Effector memory CD4-positive, alpha-beta T cell (primary cell): Measurements from ENCODE around the gene RFX3.

Source experiments
- DNase-seq, 3 donors: peaks; one replicate each; pipeline ENCODE4 v3.0.0-alpha.2; 2020
- H3K27ac ChIP-seq: 2 replicates; pipeline ENCODE4 v1.7.0; 2013; ENCODE audit warnings: mild to moderate bottlenecking, low read length, moderate library complexity; ENCODE audit not compliant: insufficient read depth, poor library complexity, severe bottlenecking
- H3K27me3 ChIP-seq: replicated peaks from 2 replicates; pipeline ENCODE4 v1.7.0; 2013; ENCODE audit warnings: mild to moderate bottlenecking, low read length; ENCODE audit not compliant: insufficient read depth, control insufficient read depth, poor library complexity, severe bottlenecking
- H3K36me3 ChIP-seq: 2 replicates; pipeline ENCODE4 v1.7.0; 2013; ENCODE audit warnings: mild to moderate bottlenecking, low read length, moderate library complexity; ENCODE audit not compliant: control insufficient read depth, insufficient read depth
- H3K4me1 ChIP-seq: 2 replicates; pipeline ENCODE4 v1.7.0; 2013; ENCODE audit warnings: low read length, mild to moderate bottlenecking; ENCODE audit not compliant: control insufficient read depth, insufficient read depth, poor library complexity, severe bottlenecking
- H3K4me3 ChIP-seq: 2 replicates; pipeline ENCODE4 v1.7.0; 2013; ENCODE audit warnings: low read length, low read depth, mild to moderate bottlenecking; ENCODE audit not compliant: insufficient read depth, poor library complexity, severe bottlenecking
- H3K9me3 ChIP-seq: 2 replicates; pipeline ENCODE4 v1.7.0; 2013; ENCODE audit warnings: mild to moderate bottlenecking, low read length, moderate library complexity; ENCODE audit not compliant: control insufficient read depth

The RFX3 gene

GRCh38 chr9:3281399-3281798 is 244.4 kb downstream of the RFX3 start:
- Histone ChIP-seq H3K27ac (no peak overlapping the region), H3K4me1 (no peaks in the 10 kb centered on the region), H3K9me3 (no peaks in the 10 kb centered on the region), H3K36me3 (no peaks in the 10 kb centered on the region), H3K27me3 (no peaks in the 10 kb centered on the region), H3K4me3 (no peak overlapping the region)
- no peak for DNase-seq

GRCh38 chr9:3277200-3277599 is 248.6 kb downstream of the RFX3 start:
- no peaks in the 10 kb centered on the region for H3K4me1 ChIP-seq
- no peak for DNase-seq
- no peaks in the 10 kb centered on the region for H3K36me3 ChIP-seq
- no peaks in the 10 kb centered on the region for H3K27me3 ChIP-seq
- no peak overlapping the region for H3K27ac ChIP-seq
- H3K4me3 ChIP-seq: no peak overlapping the region
- H3K9me3 ChIP-seq: no peaks in the 10 kb centered on the region

- no peak for DNase-seq
- Histone ChIP-seq H3K4me1 (no peaks in the 10 kb centered on the region), H3K27me3 (no peaks in the 10 kb centered on the region), H3K36me3 (peaks cover 11% of the 10 kb centered on the region), H3K9me3 (no peaks in the 10 kb centered on the region), H3K4me3 (no peak overlapping the region), H3K27ac (no peak overlapping the region)
Observed at GRCh38 chr9:3271581-3271980, 254.2 kb downstream of the RFX3 start.

- Histone ChIP-seq H3K4me1 (no peaks in the 10 kb centered on the region), H3K4me3 (no peak overlapping the region), H3K9me3 (no peaks in the 10 kb centered on the region), H3K27me3 (no peaks in the 10 kb centered on the region), H3K27ac (no peak overlapping the region), H3K36me3 (peaks cover 11% of the 10 kb centered on the region)
- no peak for DNase-seq
Observed at GRCh38 chr9:3271157-3271556, 254.6 kb downstream of the RFX3 start.

GRCh38 chr9:3268223-3268622 is 257.6 kb downstream of the RFX3 start:
- Histone ChIP-seq H3K9me3 (no peaks in the 10 kb centered on the region), H3K27ac (no peak overlapping the region), H3K4me1 (no peaks in the 10 kb centered on the region), H3K4me3 (no peak overlapping the region), H3K36me3 (peaks cover 16% of the 10 kb centered on the region), H3K27me3 (no peaks in the 10 kb centered on the region)
- no peak for DNase-seq

- DNase-seq: no peak
- H3K36me3 ChIP-seq: peaks cover 14% of the 10 kb centered on the region
Observed at GRCh38 chr9:3263698-3264097, 262.1 kb downstream of the RFX3 start.

GRCh38 chr9:3262826-3263529 is 262.8 kb downstream of the RFX3 start:
- peaks cover 14% of the 10 kb centered on the region for H3K36me3 ChIP-seq
- H3K9me3 ChIP-seq: no peaks in the 10 kb centered on the region
- no peaks in the 10 kb centered on the region for H3K27me3 ChIP-seq
- H3K27ac ChIP-seq: no peak overlapping the region
- no peaks in the 10 kb centered on the region for H3K4me1 ChIP-seq
- H3K4me3 ChIP-seq: no peak overlapping the region
- DNase-seq: no peak

More at GRCh38 chr9:3263698-3264097, 262.1 kb downstream of the RFX3 start:
- Histone ChIP-seq H3K27ac (no peak overlapping the region), H3K4me1 (no peaks in the 10 kb centered on the region), H3K27me3 (no peaks in the 10 kb centered on the region), H3K9me3 (no peaks in the 10 kb centered on the region), H3K4me3 (no peak overlapping the region)

GRCh38 chr9:3261484-3261883 is 264.3 kb downstream of the RFX3 start:
- no peaks in the 10 kb centered on the region for H3K27me3 ChIP-seq
- H3K27ac ChIP-seq: no peak overlapping the region
- no peaks in the 10 kb centered on the region for H3K9me3 ChIP-seq
- DNase-seq: no peak
- no peaks in the 10 kb centered on the region for H3K4me1 ChIP-seq
- peaks cover 18% of the 10 kb centered on the region for H3K36me3 ChIP-seq
- no peak overlapping the region for H3K4me3 ChIP-seq

- H3K27ac ChIP-seq: no peak overlapping the region
- DNase-seq: no peak
- no peaks in the 10 kb centered on the region for H3K27me3 ChIP-seq
Observed at GRCh38 chr9:3256571-3257330, 269.1 kb downstream of the RFX3 start.

GRCh38 chr9:3251309-3251708 is 274.5 kb downstream of the RFX3 start:
- no peak overlapping the region for H3K4me3 ChIP-seq
- H3K36me3 ChIP-seq: peaks cover 13% of the 10 kb centered on the region
- H3K27ac ChIP-seq: no peak overlapping the region
- H3K9me3 ChIP-seq: no peaks in the 10 kb centered on the region
- no peaks in the 10 kb centered on the region for H3K4me1 ChIP-seq
- H3K27me3 ChIP-seq: no peaks in the 10 kb centered on the region
- no peak for DNase-seq

More at GRCh38 chr9:3256571-3257330, 269.1 kb downstream of the RFX3 start:
- Histone ChIP-seq H3K4me1 (no peaks in the 10 kb centered on the region), H3K4me3 (no peak overlapping the region), H3K36me3 (peaks cover 23% of the 10 kb centered on the region), H3K9me3 (no peaks in the 10 kb centered on the region)
